NCI-H2081 (cell line): ENCODE measurements around the gene SFMBT2.

Experiments
- DNase-seq, 2 experiments: peaks; one replicate each; lab custom pipeline; 2025; lab: John Stamatoyannopoulos, UW

Gene SFMBT2

DNA sequence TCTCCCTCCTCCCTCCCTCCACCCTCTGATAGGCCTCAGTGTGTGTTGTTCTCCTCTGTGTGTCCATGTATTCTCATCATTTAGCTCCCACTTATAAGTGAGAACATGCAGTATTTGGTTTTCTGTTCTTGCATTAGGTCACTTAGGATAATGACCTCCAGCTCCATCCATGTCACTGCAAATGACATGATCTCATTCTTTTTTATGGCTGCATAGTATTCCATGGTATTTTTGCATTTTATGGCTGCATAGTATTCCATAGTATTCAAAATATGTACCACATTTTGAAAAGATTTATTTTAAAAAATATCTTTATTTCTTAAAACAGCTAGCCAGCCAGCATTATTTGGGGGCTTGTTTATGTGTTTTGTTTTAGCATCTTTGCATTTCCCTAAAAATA, 275.6 kb downstream of the SFMBT2 start:
- no peak for DNase-seq

DNA sequence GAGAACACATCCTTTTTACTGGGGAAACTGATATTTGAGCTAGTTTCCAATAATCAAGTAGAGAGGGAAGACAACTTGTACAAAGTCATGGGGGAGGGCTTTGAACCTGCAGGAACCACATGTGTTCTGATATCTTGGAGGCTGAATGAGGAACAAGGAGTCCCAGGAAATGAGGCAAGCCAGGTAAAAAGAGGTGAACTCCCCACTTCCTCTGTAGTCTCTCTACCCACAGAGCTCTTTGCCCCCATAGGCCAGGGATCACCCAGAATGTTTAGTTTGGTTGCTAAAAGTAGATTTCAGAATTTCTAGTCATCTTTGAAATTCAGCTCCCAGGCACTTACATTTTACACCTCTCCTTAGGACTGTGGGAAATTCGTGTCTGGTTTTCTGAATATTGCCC, 276.4 kb downstream of the SFMBT2 start:
- no peak for DNase-seq

DNA sequence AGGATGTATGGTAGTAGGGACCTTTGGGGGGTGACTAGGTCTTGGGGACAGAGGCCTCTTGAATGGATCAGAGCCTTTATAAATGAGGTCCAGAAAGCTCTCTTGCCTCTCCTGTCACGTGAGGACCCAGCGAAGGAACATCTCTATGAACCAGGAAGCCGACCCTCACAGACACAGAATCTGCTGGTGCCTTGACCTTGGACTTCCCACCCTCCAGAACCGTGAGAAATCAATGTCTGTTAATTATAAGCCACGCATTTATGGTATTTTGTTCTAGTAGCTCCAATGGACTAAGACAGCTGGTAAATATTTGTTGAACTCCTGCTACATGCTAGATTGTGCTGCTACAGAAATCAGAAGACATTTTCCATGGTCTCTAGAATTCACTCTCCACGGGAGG, 276.9 kb downstream of the SFMBT2 start:
- no peak for DNase-seq

DNA sequence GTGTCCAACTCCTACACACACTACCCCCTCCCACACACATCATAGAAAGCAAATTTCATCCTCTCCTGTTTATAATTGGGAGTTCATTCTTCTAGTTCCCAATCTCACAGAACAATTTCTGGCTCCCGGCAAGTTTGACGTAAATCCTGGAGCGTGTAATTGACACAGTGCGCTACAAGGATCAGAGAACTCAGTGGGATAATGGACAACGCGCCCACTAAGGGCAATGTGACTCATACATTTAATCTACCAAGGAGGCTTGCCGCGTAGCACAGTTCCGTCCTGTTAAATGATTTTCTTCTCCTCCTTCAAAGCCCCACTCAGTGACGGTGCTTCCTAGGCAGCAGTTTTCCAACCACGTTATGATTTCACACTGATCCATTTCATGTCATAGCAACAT, 277.6 kb downstream of the SFMBT2 start:
- no peak for DNase-seq

DNA sequence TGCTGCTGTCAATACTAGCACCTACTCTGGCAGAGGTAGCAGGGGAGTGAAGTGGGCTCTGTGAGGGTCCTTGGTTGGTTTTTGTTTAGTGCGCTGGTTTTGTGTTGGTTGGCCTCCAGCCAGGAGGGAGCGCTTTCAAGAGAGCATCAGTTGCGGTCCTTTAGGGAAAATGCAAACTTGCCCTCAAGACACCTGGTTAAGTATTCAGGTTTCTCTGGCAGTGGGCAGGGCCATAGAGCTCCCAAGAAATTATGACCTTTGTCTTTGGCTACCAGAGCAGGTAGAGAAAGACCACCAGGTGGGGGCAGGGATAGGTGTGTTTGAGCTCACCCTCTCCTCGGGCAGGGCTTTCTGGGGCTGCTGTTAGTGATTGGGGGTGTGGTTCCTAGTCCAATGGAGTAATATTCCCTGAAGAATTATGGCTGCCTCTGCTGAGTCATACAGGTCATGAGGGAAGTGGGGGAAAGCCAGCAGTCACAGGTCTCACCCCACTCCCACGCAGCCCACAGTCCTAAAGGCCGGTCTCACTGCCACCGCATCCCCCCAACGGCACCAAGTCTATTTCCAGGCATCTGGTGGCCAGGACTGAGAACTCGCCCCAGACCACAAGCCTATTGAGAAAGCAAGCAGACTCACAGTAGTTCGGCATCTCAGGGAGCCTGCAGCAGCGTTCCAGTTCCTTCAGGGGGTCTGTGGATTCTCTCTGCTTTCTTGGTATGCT, 280.5 kb downstream of the SFMBT2 start:
- no peak for DNase-seq

DNA sequence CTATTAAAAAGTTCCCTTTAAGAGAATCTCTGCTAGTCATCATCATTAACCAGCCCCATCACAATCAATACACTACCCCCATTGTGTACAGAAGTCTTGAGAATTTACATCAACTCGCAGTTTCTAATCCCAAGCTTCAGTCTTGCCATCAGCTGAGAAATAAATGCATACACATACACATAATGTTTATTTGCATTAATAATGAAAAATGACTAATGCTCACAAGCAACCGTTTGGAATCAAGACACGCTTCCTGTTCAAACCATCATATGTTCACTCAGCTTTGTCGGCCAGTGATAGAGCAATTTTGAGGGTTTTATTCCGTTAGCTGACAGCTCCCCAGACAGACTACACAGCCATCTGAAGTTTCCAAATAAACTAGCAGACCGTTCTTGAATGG, 287.1 kb downstream of the SFMBT2 start:
- no peak for DNase-seq

DNA sequence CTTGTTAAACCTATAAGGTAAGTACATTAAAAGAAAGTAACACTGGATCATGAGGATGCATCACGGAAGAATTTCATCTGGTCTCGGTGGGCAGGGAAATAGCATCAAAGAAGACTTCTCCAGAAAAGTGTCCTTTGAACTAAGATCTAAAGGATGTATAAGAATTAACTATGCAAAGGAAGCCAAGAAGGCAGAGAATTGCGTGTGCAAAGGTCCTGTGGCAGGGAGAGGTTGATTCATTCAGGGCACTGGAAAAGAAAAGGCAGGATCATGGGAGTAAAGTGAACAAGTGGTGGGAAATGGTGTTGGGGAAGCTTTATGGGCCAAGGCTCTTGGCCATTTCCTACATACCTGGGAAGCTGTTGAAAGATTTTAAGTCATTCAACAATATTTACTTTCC, 288.3 kb downstream of the SFMBT2 start:
- no peak for DNase-seq

DNA sequence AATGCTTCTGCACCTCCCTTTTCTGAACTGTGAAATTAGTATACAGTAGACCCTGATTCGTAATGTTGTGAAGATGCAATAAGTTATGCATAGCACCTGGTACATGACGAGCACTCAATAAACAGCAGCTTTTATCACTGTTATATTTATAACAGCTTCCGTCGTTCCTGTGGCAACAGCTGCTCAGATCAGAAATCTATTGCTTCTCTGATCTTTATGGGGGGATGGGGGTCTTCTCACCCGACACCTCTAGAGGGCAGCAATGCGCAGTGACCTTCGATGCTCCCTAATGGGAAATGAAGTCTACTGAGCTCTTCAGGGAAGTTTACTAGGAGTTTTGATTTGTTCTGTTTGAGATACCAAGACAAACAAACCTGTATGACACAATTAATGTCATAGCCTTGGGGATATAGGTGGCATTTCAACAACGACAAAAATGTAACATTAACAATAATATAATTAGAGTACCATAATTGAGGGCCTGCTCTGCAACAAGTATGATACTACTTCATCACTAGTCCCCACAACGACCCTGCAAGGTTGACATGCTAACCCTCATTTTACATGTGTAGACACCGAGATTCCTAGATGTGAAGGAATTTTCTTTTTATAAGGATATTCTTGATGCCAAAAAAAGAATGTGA, 289.6 kb downstream of the SFMBT2 start:
- DNase-seq, result peak; percentile 11 to 25

DNA sequence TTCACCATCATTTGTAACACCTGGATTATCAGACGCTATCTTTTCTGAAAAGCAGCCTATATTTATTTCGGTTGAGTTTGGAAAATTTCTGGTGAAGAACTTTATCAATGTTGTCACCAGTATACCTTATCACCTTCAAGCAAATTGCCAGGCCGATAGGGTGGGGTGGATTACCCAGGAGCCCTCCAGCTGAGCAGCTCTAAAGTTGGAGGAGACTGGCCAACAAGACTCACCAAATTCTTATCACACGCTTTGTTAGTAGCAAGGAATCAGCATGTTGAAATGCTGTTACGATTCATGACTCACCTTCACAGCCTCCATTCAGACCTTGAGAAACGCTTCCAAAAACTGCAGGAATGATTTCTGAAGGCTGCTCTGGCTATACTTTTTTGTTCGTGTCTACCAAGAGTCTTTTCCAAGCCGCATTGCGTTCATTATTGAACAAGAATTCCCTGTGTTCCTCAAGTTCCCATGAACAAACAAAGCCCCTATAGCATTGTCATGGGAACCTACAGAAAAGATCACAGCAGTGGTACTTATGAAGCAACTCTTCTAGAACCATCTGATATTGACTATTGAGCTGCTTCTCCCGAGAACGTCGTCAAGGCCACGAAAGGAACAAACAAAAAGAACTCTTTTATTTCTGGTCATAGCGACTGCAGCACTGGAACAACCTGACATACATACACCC, 291.4 kb downstream of the SFMBT2 start:
- no peak for DNase-seq

DNA sequence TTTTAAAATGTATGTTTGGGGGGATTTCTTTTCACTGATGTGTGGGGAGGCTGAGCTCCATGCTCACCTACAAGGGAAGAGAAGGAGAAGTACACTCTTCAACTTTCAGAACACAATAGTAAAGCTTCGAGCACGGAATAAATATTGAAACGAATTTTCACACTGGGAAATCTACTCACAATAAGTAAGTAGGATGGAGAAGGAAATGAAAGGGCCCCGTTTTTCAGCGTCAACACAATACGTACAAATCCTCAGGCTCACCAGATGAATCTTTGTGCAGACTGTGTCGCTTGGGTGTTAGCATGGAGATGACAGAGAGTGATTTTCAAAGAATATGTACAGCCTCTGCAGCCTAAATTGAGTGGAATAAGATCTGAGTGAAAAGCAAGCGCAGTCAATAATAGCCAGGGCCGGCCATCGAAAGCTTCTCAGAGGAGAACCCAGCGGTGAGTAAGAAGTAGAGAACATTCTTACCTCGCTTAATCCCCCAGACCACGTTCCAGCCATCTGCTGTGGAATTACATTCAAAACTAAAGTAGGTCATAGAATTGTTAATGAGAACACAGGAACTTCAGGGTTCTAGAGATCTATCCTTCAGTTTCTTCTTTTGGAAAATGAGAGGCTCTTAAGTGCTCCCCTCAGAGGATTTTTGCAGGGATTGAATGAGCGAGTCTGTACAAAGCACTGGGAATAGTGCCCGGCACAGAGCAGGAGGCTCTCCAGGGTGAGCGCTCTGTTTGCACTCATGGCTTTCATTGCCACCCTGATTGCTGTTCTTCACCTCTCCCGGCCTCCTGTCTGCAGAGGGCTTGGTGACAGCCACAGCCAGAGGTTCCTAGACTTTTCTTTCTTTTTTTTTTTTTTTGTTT, 292.8 kb downstream of the SFMBT2 start:
- DNase-seq, result no peak

DNA sequence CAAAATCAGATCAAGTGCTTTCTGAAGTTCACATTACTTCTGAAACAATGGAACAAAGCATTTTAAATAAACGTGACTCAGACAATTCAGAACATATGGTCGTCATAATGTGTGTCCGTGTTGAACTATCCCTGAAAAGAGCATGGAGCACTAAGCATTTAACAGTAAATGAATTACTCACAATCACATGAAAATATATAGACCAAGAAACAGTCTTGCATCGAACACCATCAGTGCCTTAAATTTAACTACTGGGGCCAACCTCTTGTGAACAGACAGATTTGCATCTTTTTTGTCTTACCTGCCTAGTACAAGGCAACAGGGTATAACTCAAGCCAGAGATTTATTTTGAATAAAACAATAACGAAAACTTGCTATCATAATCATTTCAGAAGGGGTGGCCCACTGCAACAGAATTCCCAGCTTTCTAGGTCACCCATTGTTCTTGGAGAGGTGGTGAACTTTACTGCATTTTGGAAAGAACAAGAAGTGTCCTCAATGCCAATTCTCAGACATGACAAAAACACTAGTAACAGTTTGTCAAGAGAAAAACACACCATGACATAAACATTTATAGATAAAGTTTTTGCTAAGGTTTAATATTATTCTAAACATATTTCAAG, 293.5 kb downstream of the SFMBT2 start:
- no peak for DNase-seq

DNA sequence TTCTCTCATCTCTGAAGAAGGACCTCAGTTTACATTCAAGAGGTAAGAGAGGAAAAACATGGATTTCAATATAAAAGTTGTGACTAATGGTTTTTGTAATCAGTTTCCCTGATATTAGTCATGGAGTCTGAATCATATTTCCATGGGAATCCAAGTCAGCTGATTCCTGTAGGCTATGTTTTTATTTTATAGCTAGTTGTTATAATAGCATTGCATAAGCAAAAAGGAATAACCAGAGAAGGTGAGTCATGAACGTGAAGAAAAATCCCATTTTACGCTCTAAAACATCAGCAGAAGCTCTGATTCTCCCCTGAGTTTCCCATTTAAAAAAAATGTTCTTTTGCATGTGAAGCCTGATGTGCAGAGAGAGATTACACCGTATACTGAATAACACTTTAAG, 299.3 kb downstream of the SFMBT2 start:
- no peak for DNase-seq

DNA sequence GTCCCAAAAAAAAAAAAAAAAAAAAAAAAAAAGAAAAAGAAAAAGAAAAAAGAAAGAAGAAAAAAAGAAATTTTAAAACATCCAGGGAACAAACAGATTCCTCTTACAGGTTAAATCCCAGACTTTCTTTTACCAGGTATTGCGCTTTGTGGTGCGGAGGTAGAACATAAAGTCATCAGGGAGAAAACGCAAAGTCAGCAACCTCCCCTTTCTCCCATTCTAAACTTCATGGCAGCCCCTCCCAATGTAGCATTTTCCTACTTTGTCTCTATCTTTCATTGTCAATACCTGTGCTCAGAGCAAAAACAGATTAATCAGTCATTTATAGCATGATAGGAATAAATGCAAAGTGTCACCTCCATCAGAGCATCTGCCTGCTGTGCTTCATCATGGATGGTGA, 299.7 kb downstream of the SFMBT2 start:
- DNase-seq, result no peak
